ENCODE data around the gene FBXO15.

The FBXO15 gene, protein sequence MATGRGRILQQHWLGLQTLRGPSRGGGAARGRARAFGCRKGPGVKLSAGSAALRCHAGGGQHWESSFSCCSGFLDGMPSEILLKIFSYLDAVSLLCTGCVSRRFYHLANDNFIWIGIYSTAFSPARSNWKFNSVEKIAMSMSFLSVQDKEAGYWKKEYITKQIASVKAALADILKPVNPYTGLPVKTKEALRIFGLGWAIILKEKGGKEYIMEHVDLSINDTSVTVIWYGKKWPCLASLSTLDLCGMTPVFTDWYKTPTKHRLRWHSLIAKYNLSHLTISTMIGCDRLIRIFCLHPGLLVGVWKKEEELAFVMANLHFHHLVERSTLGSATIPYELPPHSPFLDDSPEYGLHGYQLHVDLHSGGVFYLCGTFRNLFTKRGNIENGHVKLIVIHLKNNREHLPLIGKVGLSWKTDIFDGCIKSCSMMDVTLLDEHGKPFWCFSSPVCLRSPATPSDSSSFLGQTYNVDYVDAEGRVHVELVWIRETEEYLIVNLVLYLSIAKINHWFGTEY

DNA sequence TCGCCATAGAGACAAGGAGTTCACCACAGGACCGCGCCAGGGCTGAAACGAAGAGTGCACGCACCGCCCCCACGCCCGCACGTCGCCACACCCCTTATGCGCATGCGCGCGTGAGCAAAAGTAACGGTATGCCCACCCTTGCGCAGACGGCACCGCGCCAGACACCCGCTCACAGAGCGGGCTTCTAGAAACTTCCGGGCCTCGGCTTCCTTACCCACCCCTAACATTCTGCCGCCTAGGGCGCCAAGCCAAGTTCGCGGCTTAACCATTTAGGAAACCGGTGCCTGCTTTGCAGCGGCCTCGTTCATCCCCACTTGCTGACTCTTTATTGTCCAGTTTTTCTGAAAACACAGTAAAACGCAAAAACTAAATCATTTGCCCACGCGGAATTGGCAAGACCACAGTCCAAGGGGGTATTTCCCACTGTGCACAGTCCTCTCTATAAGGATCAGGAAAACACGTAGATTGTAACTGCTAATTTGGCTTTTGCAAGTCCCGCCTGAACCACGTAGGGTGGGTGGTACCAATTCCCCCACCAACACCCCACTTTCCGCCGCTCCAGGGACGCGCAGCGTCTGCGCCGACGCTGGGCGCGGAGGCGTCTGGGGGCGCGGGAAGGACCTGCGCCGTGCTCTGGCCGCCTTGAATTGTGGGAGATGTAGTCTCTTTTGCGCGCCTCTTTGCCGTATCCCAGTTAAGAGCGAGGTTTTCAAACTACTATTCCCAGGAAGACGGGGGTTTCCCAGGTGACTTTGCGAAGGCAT is at the start of gene FBXO15, which contains the start of gene TIMM21:
FBXO15 (minus strand) TSS at position 56 of the 764 bp plus-strand sequence; CDS start at position 7, 49 bp downstream.
TIMM21 (plus strand) TSS at position 745 of the 764 bp plus-strand sequence. CDS start 286 bp downstream, outside the sequence.
- DNase-seq (ENCODE audit: low read depth) = peak; percentile 84

DNA sequence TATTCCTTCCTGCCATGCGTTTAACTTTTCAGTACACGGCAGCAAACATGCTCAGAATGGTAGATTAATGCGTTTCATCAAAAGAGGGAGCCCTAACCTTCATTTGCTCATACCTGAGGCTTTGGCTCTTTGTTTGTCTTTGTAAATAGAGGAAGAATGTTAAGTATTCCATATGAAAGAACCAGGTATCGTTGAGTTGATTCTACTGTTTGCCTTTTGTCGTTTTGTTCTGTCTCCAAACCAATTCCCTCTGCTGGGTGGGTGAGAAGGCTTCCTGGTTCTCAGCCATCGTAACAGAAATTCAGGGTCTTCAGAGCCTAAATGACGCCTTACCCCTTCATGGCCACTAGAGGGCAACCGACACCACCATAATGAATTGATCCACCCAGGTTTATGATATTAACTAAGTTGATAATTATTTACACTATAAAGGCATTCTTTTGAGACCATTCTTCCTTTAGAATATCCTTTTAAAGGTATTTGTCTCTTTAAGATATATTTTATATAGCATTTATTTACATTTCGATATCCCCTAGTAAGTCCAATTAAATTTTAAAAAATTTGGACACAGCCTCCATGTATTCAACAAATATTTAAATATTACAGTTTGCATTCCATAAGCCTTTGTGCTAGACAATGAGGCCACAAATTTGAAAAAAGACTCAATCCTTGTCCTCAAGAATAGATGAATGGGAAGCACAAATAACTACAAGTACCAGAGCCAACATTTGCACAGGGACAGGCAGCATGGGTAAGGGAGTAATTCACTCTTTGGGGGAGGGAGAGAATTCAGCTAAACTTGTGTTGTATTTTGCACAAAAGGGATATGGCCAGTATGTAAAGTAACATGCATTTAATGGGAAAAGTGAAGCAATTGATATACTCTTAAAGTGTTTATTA is 48.8 kb upstream of the FBXO15 start:
- DNase-seq (ENCODE audit: low read depth) = no peak

DNA sequence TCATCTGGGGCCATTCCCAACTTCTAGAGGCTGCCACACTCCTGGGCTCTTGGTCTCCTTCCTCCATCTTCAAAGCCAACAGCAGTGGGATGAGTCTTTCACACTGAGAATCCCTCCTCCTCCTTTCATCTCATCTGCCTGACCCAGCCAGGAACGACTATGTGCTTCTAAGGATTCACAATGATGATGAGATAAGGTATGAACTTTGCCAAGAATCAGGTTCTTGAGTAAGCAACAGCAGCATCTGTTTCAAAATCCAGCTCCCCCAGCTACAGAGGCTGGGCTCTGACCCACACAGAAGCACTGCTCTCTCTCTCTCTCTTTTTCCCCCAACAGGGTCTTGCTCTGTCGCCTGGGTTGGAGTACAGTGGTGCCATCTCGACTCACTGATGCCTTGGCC is 47.1 kb upstream of the FBXO15 start:
- DNase-seq (ENCODE audit: low read depth) = no peak

DNA sequence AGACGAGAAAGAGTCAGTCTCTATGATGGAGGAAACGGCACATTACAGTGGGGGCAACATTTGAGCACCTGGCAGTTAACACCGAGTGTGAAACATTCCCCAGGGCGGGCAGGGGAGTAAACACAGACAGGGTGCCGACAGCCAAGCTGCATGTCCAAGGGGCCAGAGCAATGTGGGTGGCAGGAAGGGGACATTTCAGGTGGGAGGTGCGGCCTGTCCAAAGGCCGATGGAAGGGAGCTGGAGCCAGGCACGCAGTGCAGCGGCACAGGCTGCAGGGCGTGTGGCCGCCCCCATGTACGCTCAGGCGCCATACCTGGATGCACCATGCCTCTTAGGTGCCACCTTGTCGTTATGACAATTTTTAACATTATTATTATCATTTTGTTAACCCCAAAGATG is 43.9 kb upstream of the FBXO15 start:
- no peak for DNase-seq (ENCODE audit: low read depth)

DNA sequence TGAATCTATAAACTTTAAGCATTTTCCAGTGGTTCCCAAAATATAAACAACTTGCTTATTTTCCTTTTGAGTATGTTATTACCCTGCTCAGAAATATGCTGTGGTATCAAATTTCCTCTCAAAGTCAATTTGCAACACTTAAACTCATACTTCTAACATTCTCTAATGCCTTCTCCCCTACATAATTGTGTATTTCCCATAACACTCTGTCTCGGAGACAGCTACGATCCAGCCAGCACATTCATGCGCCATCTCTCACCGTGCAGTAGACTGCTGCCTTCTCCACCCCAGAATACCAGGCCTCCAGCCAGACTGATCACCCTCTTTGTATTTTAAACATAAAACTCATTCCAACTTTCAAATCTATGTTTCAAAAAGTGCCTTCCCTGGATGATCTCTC is 42.5 kb upstream of the FBXO15 start:
- DNase-seq (ENCODE audit: low read depth) = no peak

DNA sequence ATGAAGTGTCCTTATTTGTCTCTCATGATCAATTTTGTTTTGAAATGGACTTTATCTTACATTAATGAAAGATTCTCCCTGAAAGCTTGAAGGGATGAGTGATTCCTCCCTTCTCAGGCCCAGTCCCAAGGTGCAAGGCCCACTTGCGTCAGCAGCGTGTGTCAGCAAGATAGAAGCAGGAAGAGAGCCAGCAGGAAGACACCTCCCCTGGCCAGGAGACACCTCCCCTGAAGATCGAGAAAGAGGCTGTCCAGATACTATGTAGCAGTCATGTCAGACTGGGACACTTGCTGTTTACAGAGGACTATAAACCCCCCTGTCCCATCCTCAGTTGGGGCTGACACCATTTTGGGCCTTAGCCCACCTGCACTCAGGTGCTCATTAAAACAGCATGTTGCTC is 39.0 kb upstream of the FBXO15 start:
- DNase-seq (ENCODE audit: low read depth) = no peak

DNA sequence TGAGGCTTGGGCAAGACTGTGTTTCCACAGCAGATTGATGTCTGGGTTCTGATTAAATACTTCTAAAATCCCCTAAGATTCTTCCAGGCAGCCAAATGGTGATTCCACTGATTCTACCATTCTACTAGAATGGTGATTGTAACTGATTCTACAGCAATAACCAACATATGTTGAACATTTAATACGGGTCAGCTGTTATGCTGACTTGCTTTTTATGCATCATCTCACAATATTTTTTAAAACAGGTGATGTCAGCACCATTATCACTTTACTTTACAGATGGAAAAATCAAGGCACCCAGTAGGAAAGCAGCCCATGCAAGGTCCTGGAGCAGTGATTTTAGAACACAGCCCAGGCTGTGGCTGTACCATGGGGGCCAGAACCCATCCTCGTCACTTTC is 38.2 kb upstream of the FBXO15 start:
- no peak for DNase-seq (ENCODE audit: low read depth)

DNA sequence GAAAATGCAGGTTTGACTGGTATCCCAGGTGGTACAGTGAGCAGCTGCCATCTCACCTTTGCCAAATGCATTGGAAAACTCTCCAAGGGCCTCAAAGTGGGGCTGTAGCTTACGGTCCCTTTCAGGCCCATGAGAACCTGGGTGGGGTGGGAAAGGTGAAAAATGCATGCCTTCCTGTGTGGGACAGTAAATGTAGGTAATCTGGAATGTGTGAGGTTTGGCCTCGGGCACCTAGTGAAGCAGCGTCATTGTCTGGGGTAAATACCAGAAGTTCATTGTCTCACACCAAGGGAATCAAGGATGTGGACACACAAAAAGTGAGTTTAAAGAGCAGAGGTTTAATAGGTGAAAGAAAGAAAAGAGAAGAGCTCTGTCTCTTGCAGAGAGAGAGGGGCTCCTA is 37.2 kb upstream of the FBXO15 start:
- no peak for DNase-seq (ENCODE audit: low read depth)

DNA sequence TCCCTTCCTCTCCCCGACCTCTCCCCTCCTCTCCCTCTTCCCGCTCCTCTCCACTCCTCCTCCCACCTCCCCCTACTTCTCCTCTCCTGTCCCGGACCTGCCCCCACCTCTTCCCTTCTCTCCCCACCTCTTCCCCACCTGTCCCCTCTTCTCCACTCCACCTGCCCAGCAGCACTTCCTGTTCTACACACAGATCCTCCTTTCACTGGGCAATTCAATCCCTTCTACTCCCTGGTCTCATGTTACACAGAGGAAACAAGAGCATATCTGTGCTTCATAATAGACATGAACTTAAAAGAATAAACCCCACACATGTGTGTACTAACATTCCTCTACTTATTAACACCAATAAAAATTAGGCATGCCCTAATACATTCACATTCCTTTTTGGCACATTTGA is 35.5 kb upstream of the FBXO15 start:
- DNase-seq (ENCODE audit: low read depth) = no peak

DNA sequence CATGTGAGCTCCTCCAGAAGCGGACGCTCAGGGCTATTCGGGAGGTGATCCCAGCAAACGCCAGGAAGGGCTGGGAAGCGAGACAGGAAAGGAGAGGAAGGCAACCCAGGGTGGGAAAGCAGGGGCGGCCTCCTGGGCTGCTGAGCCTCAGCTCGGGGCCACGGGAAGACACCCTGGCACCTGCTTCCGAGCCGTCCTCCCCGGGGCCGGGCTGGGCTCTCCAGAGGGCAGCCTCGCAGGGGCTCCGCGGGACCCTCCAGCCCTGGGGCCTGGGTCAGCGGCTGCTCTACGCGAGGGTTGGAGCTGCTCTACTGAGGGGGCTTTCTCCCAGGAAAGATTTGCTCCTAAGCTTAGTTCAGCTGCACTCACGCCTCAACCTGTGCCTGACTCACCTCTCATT is 34.7 kb upstream of the FBXO15 start:
- DNase-seq (ENCODE audit: low read depth) = no peak

DNA sequence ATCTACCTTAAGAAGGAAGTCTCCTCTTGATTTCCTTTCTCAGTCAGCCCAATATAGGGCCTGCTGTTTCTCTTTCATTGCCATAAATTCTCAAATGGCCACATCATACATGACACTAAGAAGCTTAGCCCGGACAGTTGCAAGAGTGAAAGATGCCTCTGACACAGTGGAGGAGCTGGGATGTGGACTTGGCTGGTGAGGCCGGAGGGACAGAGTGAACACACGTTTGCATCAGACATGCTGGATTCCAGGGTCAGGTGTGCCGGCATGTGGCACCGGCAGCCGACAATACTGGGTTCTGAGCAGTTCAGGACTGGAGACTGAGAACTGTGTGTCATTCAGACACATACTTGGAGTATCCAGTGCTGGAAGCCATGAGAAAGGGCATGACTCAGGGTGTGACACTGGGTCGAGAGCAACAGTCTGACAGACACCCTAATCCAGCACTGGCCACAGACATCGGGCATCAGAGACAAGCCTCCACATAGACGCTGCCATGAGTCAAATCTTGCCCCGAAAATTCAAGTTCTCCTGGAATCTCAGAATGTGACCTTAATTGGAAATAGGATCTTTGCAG is 32.1 kb upstream of the FBXO15 start:
- DNase-seq (ENCODE audit: low read depth) = no peak

DNA sequence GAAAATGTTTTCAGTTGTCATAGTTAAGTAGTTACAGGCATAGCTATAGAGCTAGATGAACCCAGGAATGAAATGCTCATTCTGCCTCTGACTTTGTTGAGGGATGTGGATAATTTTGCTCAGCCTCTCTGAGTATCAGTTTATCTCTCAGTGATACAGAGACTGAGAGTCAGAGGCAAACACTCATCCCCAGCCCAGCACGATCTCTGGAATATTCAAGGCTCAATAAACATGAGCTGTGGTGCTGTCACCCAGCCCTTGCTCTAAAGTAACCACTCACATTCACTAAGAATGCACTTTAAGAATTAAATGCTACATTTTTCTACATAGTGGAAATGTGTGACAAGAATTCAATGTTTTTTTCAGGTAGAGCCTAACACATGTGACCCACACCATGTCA is 31.2 kb upstream of the FBXO15 start:
- DNase-seq (ENCODE audit: low read depth) = no peak

DNA sequence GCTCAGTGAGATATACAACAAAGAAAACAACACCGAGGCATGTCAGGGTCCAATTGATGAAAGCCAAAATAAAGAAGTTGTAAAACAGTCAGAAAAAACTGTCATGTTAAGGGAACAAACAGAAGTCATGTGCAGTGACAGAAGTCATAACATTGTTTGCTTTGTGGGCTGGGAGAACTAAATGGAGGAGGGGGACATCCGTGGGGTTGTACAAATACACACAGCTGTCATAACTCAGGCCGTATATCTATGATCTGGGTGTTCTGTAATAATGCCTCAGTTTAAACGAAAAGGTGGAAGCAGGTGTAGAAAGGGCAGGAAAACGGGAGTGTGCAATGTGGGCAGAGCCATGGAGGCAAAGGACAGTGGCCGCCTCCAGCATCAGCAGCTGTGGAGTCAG is 28.0 kb upstream of the FBXO15 start:
- no peak for DNase-seq (ENCODE audit: low read depth)

DNA sequence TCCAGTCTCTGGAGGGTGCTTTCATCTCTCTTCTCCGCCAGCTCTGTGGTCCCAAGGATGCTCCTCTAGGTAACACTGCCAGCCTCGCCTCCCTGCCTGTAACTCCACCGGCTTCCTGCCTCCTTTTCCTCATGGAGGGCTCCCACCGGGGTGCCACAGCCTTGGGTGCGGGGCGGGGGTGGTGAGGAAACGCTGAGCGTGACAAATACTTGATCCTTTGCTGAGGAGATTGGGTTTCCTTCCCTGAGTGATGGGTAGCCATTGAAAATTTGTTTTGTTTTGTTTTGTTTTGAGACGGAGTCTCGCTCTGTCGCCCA is 25.8 kb upstream of the FBXO15 start:
- no peak for DNase-seq (ENCODE audit: low read depth)

DNA sequence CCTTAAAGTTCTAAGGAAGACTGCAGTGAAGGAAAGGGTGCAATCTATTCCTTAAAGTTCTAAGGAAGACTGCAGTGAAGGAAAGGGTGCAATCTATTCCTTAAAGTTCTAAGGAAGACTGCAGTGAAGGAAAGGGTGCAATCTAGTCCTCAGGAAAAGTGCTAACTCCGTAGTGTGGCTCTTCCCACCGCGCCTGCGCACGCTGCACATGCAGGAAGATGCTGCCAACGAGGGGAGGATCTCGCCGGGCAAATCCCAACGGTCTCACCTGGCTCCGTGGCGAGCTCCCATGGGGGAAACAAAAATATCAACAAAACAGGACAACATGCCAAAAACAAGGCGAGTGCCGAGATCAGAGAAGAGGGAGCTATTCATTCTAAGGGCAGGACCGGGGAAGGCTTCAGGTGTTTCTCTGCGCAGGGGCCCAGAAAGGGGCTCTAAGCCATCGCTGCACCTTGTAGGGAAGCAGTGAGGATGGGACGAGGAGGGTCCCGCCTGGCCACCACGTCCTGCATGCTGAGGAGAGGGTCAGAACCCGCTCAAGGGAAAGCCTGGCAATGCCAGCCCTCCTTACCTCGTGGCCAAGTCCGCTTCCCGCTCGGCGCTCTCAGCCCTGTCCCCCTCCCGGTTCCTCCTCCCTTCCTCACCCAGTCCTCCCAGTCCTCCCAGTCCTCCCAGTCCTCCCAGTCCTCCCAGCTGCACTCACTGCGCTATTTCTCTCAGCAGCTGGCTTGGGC is 25.2 kb upstream of the FBXO15 start:
- DNase-seq (ENCODE audit: low read depth) = no peak

DNA sequence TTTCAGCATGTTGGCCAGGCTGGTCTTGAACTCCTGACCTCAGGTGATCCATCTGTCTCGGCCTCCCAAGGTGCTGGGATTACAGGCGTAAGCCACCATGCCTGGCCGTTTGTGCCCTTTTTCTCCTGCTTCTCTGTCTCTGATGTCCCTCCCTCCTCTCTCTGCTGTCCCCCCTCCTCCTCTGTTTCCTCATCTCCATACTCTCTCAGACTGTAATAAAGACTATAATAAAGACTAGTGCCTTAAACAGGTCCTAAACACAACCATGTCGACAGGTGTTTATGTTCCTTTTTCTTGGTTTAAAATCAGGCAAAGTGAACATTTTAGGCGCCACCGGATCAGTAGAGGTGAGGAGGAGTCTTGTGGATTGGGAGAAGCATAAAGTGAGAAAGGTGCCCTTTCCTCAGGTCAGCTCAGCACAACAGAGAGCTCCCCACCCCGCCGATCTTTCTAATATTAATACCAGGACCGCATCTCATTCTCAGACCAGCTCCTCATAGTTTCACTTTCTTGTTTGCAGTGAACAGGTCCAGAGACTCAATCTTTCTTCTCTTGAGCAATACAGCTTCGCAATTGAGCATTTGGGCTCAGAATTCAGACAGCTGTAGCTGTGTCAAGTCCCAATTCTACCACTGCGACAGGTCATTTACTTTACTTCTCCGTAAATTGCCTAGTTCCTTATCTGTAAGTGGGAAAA is 24.4 kb upstream of the FBXO15 start:
- no peak for DNase-seq (ENCODE audit: low read depth)

DNA sequence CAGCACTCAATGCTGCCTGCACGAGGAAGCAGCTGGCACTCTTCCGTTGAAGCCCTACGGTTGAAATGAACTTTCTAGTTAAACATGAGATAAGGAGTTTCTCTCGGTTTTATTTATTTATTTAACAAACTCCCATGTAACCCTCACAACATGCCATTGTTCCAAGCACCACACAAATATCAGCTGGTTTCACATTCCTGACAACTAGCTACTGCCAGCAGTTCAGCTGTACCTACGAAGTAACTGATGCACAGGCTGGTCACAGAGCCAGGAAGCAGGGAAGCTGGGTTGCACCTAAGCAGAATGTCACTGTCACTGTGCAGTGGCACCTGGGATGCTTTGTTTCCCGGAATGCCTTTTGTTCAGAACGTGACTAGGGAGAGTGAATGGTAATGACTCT is 18.8 kb upstream of the FBXO15 start:
- no peak for DNase-seq (ENCODE audit: low read depth)

DNA sequence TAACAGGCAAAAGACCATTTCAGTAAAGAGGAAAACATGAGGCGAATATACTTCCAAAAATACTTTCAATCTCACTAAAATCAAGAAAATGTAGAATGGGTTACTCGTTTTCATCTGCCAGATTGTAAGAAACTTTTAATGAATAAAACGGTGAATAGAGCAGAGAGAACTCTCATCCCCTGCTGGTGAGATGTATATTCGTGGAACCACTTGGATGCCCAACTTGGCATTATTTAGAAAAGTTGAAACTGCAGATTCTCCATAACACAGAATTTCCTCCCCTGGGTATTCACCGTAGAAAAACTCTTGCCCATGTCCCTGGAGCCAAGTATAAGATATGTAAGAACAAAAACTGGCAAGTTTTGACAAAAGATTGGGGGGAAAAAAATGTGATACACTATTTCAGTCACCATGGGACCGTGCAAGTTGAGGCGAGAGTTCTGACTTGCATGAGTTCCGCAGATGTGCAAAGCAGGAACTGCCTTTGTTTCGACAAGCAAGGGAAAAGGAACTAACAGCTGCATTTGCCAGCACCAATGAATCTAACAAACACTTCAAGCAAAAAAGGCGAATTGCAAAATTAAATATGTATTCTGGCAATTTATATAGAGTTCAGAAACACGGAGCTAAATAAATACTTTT is 15.5 kb upstream of the FBXO15 start:
- DNase-seq (ENCODE audit: low read depth) = no peak

DNA sequence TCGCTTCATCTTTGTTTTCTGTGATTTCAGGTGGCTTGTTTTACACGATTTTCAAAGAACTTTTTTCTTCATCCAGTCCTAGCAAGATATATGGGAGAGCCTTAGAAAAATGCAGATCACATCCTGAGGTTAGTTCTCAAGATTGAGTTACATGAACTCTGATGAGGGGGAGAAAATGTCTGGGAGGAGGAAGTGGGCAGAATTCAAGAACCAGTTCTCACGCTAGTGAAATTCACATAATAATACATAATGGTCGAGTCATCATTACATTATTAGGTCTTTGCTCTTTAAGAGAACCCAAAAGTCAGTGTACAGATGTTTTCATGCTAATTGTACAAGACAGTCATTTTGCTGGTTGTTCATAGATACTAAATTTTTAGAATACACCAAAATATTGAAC is 7.6 kb upstream of the FBXO15 start:
- DNase-seq (ENCODE audit: low read depth) = no peak

DNA sequence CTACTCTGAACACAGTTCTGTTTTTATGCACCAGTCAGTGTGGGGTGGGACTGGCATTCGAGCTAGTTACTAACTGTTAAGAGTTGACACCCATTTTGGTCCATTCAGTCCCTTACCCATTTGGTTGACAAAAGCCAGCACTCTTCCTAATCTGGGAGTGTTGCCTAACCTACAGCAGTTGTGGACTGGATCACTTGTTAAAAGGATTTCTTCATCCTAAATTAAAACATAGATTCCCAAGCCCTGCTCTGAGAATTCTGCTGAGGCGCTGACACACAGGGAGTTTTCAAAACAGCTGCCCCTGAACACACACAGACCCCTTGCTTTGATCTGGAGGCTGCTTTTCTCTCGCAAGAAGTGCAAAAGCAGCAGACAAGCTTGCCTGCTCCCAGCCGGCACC is 7.1 kb upstream of the FBXO15 start:
- DNase-seq (ENCODE audit: low read depth) = no peak

All from HS-27A (cell line).